ENCODE data around the gene SMCO2.

SMCO2 gene

GRCh38 chr12:27436029-27436428, 10.5 kb upstream of the SMCO2 start:
- no peak overlapping the region for H3K9ac ChIP-seq (ENCODE audit: low read depth, low read length)
- H3K36me3 ChIP-seq (ENCODE audit: insufficient read depth, low read length), result no peaks in the 10 kb centered on the region
- H3K4me1 ChIP-seq (ENCODE audit: insufficient read depth, low read length), result no peaks in the 10 kb centered on the region
- H3K9me3 ChIP-seq (ENCODE audit: control insufficient read depth, insufficient read depth, low read length), result no peaks in the 10 kb centered on the region; the same call in 1 of the 2 replicates

GRCh38 chr12:27436768-27437167, 9.8 kb upstream of the SMCO2 start:
- Histone ChIP-seq H3K4me1 (ENCODE audit: insufficient read depth, low read length) (no peaks in the 10 kb centered on the region), H3K9me3 (ENCODE audit: control insufficient read depth, insufficient read depth, low read length) (no peaks in the 10 kb centered on the region; the same call in 1 of the 2 replicates), H3K36me3 (ENCODE audit: insufficient read depth, low read length) (no peaks in the 10 kb centered on the region), H3K9ac (ENCODE audit: low read depth, low read length) (no peak overlapping the region)

GRCh38 chr12:27437839-27438238, 8.7 kb upstream of the SMCO2 start:
- no peaks in the 10 kb centered on the region for H3K36me3 ChIP-seq (ENCODE audit: insufficient read depth, low read length)
- no peak overlapping the region for H3K9ac ChIP-seq (ENCODE audit: low read depth, low read length)
- H3K4me1 ChIP-seq (ENCODE audit: insufficient read depth, low read length), result no peaks in the 10 kb centered on the region
- H3K9me3 ChIP-seq (ENCODE audit: control insufficient read depth, insufficient read depth, low read length), result no peaks in the 10 kb centered on the region; the same call in 1 of the 2 replicates

GRCh38 chr12:27447761-27448160, 1.2 kb downstream of the SMCO2 start:
- Histone ChIP-seq H3K9me3 (ENCODE audit: control insufficient read depth, insufficient read depth, low read length) (no peaks in the 10 kb centered on the region), H3K4me1 (ENCODE audit: insufficient read depth, low read length) (no peaks in the 10 kb centered on the region; the same call in 1 of the 2 replicates), H3K9ac (ENCODE audit: low read depth, low read length) (no peak overlapping the region), H3K36me3 (ENCODE audit: insufficient read depth, low read length) (no peaks in the 10 kb centered on the region)

- Histone ChIP-seq H3K4me1 (ENCODE audit: insufficient read depth, low read length) (no peaks in the 10 kb centered on the region; the same call in 1 of the 2 replicates), H3K36me3 (ENCODE audit: insufficient read depth, low read length) (no peaks in the 10 kb centered on the region), H3K9me3 (ENCODE audit: control insufficient read depth, insufficient read depth, low read length) (no peaks in the 10 kb centered on the region), H3K9ac (ENCODE audit: low read depth, low read length) (no peak overlapping the region)
These were observed 2.5 kb downstream of the SMCO2 start for GRCh38 chr12:27449026-27449425.

- H3K9ac ChIP-seq (ENCODE audit: low read depth, low read length), result no peak overlapping the region
These were observed 3.5 kb downstream of the SMCO2 start for GRCh38 chr12:27449893-27450534.

DNA sequence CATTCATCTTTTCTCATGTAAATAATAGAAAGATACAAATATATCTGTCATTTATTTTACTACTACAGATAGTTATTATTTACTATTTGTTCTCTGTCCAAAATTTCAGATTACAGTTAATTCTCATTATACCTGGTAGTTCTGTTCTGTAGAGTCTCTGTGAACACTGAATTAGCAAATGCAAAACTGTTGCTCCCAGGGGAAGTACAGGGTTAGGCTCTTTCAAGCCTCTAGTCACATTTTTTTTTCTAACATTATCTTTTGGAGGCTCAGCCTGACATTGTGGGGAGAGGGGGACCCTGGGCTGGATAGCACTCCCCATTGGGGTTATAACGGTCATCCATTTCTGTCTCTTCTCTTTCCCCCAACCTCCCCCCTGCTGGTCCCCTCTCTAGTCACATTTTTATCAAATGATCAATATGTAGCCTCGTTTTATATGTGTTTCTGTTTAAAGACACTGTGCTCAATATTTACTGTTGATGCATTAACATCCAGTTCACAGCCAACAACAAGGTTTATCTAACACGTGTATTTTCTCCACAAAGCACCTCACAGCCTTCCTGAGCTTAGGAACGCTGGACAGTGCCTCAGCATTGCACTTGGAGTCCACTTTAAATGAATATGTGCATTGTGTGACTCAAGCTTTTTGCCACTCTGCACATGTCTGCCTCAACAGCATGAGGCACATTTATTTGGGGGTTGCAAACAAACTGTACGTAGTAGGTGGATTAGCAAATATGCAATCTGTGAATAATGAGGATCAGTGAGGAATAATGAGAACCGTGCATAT, 4.7 kb downstream of the SMCO2 start:
- Histone ChIP-seq H3K36me3 (ENCODE audit: insufficient read depth, low read length) (no peaks in the 10 kb centered on the region), H3K9ac (ENCODE audit: low read depth, low read length) (no peak overlapping the region), H3K9me3 (ENCODE audit: control insufficient read depth, insufficient read depth, low read length) (no peaks in the 10 kb centered on the region), H3K4me1 (ENCODE audit: insufficient read depth, low read length) (no peaks in the 10 kb centered on the region; the same call in 1 of the 2 replicates)

More at GRCh38 chr12:27449893-27450534, 3.5 kb downstream of the SMCO2 start:
- H3K4me1 ChIP-seq (ENCODE audit: insufficient read depth, low read length), result no peaks in the 10 kb centered on the region; the same call in 1 of the 2 replicates
- H3K36me3 ChIP-seq (ENCODE audit: insufficient read depth, low read length), result no peaks in the 10 kb centered on the region
- H3K9me3 ChIP-seq (ENCODE audit: control insufficient read depth, insufficient read depth, low read length), result no peaks in the 10 kb centered on the region

DNA sequence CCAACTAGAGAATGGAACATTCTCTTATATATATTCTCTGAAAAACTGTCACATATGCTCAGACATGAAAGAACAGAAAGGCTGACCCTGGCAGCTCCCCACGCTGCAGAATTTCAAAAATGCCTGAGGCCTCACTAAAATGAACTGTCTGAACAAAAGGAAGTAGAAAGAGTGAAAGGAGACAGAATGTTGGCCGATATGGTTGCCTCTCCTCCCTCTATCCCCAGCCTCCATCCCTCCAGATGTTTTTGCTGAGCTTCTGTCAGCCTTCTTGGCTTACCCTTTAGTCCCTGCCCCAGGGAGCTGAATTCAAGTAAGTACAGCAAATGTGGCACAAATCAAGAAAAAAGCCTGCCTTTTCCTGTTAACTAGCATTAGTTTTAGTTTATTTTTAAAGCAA, 6.9 kb downstream of the SMCO2 start:
- Histone ChIP-seq H3K9me3 (ENCODE audit: control insufficient read depth, insufficient read depth, low read length) (no peaks in the 10 kb centered on the region), H3K9ac (ENCODE audit: low read depth, low read length) (no peak overlapping the region), H3K4me1 (ENCODE audit: insufficient read depth, low read length) (no peaks in the 10 kb centered on the region; the same call in 1 of the 2 replicates), H3K36me3 (ENCODE audit: insufficient read depth, low read length) (no peaks in the 10 kb centered on the region)

DNA sequence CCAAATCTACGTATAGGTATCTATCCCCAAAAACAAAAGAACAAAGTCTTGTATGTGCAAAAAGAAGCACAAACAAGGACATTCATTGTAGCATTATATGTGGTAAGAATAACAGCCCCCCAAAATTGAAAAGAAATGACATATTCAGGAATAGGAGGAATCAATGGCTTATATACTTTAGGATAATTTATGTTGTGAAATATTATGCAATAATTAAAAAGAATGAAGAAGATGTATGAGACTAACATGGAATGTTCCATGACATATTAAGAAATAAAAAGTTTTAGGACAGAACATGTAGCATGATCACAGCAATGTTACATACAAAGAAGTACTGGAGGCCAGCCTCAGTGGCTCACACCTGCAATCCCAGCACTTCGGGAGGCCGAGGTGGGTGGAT, 9.1 kb downstream of the SMCO2 start:
- Histone ChIP-seq H3K4me1 (ENCODE audit: insufficient read depth, low read length) (no peaks in the 10 kb centered on the region), H3K9ac (ENCODE audit: low read depth, low read length) (no peak overlapping the region), H3K9me3 (ENCODE audit: control insufficient read depth, insufficient read depth, low read length) (no peaks in the 10 kb centered on the region)

GRCh38 chr12:27456618-27457017, 10.1 kb downstream of the SMCO2 start:
- H3K9ac ChIP-seq (ENCODE audit: low read depth, low read length), result no peak overlapping the region
- no peaks in the 10 kb centered on the region for H3K4me1 ChIP-seq (ENCODE audit: insufficient read depth, low read length)
- H3K36me3 ChIP-seq (ENCODE audit: insufficient read depth, low read length), result no peaks in the 10 kb centered on the region
- H3K9me3 ChIP-seq (ENCODE audit: control insufficient read depth, insufficient read depth, low read length), result no peaks in the 10 kb centered on the region

More for the DNA sequence above, 9.1 kb downstream of the SMCO2 start:
- H3K36me3 ChIP-seq (ENCODE audit: insufficient read depth, low read length), result no peaks in the 10 kb centered on the region

DNA sequence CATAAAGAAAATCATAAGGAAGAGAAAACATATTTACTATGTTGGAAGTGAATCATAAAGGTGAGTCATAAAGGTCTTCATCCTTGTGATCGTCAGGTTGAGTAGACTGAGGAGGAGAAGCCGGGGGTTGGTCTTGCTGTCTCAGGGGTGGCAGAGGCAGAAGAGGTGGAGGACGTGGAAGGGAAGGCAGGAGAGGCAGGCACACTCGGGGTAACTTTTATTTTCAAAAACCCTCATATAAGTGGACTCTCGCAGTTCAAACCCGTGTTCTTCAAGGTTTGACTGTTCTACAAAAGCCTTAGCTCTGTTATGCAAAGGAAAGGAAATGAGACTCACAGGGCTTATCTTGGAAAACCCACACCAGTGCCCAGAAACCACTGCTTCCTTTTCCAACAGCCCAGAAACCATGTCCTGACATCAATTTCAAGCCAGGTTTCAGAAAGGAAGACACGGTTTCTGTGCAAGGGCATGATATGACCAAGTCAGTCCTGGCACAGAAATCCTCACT, 14.0 kb downstream of the SMCO2 start:
- H3K9ac ChIP-seq (ENCODE audit: low read depth, low read length), result no peak overlapping the region
- no peaks in the 10 kb centered on the region for H3K36me3 ChIP-seq (ENCODE audit: insufficient read depth, low read length)
- H3K4me1 ChIP-seq (ENCODE audit: insufficient read depth, low read length), result no peaks in the 10 kb centered on the region
- no peaks in the 10 kb centered on the region for H3K9me3 ChIP-seq (ENCODE audit: control insufficient read depth, insufficient read depth, low read length)

- Histone ChIP-seq H3K36me3 (ENCODE audit: insufficient read depth, low read length) (no peaks in the 10 kb centered on the region), H3K9ac (ENCODE audit: low read depth, low read length) (no peak overlapping the region), H3K4me1 (ENCODE audit: insufficient read depth, low read length) (no peaks in the 10 kb centered on the region), H3K9me3 (ENCODE audit: control insufficient read depth, insufficient read depth, low read length) (no peaks in the 10 kb centered on the region)
These were observed 15.7 kb downstream of the SMCO2 start for GRCh38 chr12:27462151-27462694.

- H3K9me3 ChIP-seq (ENCODE audit: control insufficient read depth, insufficient read depth, low read length), result no peaks in the 10 kb centered on the region
- H3K4me1 ChIP-seq (ENCODE audit: insufficient read depth, low read length), result no peaks in the 10 kb centered on the region
- H3K9ac ChIP-seq (ENCODE audit: low read depth, low read length), result no peak overlapping the region
- no peaks in the 10 kb centered on the region for H3K36me3 ChIP-seq (ENCODE audit: insufficient read depth, low read length)
These were observed 16.3 kb downstream of the SMCO2 start for GRCh38 chr12:27462851-27463250.

GRCh38 chr12:27463511-27464219, 17.1 kb downstream of the SMCO2 start:
- Histone ChIP-seq H3K9ac (ENCODE audit: low read depth, low read length) (no peak overlapping the region), H3K36me3 (ENCODE audit: insufficient read depth, low read length) (no peaks in the 10 kb centered on the region), H3K4me1 (ENCODE audit: insufficient read depth, low read length) (no peaks in the 10 kb centered on the region), H3K9me3 (ENCODE audit: control insufficient read depth, insufficient read depth, low read length) (no peaks in the 10 kb centered on the region)
